Measurements from ENCODE around the gene ANO4. TPM values are rescaled to one million over a fixed set of nuclear protein-coding genes. Genes with fewer than 3 reads are reported as not detected.
"Not testable (repeated sequence)": the region's sequence is repeated elsewhere in the genome, so short reads cannot be mapped to it uniquely, and the experiment has no call there.

The ANO4 gene
- total RNA-seq, 3 donors from 2014 or later (not counting 1 experiment from before 2014, with no cell fraction given): not detected

DNA sequence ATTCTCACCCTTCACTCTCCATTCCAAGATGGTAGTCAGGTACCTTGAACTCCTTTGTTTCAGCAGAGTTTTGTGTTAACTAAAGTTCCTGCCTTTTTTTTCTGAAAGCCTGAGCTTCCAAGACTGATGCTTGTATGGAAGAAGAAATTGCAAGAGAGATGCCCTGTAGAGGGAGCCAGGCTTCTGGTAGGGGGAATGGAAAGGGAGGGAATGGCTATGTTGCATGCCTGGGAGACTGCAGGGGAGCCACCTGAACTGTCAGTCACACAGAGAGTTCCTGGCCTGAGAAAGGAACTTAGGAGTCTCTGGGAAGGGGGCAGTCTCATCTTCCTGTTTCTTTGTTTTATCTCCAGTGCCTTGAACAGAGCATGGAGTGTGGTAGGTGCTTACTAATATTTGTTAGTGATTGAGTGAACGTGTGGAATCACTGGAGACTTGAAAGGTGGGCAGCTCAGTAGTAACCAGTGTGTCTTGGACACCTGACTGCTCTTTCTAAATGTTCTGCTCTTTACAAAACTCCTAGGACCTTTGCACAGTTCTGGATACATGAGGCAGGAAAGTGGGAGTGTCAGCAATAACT is 132.2 kb downstream of the ANO4 start:
- H3K4me1 Mint-ChIP-seq: no peaks in the 10 kb centered on the region
- TF ChIP-seq, protein P1, sequence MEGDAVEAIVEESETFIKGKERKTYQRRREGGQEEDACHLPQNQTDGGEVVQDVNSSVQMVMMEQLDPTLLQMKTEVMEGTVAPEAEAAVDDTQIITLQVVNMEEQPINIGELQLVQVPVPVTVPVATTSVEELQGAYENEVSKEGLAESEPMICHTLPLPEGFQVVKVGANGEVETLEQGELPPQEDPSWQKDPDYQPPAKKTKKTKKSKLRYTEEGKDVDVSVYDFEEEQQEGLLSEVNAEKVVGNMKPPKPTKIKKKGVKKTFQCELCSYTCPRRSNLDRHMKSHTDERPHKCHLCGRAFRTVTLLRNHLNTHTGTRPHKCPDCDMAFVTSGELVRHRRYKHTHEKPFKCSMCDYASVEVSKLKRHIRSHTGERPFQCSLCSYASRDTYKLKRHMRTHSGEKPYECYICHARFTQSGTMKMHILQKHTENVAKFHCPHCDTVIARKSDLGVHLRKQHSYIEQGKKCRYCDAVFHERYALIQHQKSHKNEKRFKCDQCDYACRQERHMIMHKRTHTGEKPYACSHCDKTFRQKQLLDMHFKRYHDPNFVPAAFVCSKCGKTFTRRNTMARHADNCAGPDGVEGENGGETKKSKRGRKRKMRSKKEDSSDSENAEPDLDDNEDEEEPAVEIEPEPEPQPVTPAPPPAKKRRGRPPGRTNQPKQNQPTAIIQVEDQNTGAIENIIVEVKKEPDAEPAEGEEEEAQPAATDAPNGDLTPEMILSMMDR (IDR thresholded peaks at IDR 0.05): no peak
- Histone ChIP-seq H3K9me3 (ENCODE audit: control insufficient read depth, insufficient read depth, low read length) (no peaks in the 10 kb centered on the region), H3K27me3 (ENCODE audit: control insufficient read depth, insufficient read depth, low read length) (no peaks in the 10 kb centered on the region), H3K4me1 (ENCODE audit: control insufficient read depth, insufficient read depth, low read length) (no peaks in the 10 kb centered on the region), H3K36me3 (ENCODE audit: control insufficient read depth, insufficient read depth, low read length) (no peaks in the 10 kb centered on the region), H3K27ac (ENCODE audit: low read length) (no peak overlapping the region), H3K4me3 (ENCODE audit: low read length) (no peak overlapping the region)
- ATAC-seq: no peak
- no peaks in the 10 kb centered on the region for H3K27me3 Mint-ChIP-seq (ENCODE audit: low read depth in 2 of 2)
- 11% methylated on average over 1 of the region's 1 CpG for WGBS (ENCODE audit: insufficient coverage)
- no peak overlapping the region for H3K4me3 Mint-ChIP-seq
- no peaks in the 10 kb centered on the region for H3K36me3 Mint-ChIP-seq
- DNase-seq: no peak
- intact Hi-C loops (cut with micrococcal nuclease): no loop called here
- H3K27ac Mint-ChIP-seq: no peak overlapping the region
- peaks cover 5 to 10% of the 10 kb centered on the region in 2 donors for H3K9me3 Mint-ChIP-seq

DNA sequence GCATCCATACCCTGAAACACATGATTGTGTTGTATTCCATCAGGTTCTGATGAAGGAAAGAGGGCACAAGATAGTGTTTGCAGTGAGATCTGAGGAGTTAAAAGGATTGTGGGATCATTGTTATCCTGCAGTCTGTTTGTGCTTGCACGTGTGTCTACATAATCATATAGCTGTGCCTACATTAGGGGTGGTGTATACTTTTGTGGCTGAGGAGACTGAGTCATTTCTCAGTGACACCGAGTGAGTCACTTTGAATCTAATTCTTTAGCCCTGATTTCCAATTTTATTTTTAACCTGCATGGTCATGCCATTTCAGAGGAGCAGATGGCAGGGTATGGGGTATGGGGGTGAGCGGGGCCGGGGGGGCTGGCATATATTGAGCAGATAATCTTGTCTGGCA is 133.2 kb downstream of the ANO4 start:
- no peak overlapping the region for H3K4me3 ChIP-seq (ENCODE audit: low read length)
- ATAC-seq (no peak), DNase-seq (no peak)
- H3K36me3 ChIP-seq (ENCODE audit: control insufficient read depth, insufficient read depth, low read length): no peaks in the 10 kb centered on the region
- Mint-ChIP-seq H3K36me3 (no peaks in the 10 kb centered on the region), H3K9me3 (peaks cover 5 to 9% of the 10 kb centered on the region in 2 donors), H3K4me3 (no peak overlapping the region), H3K27me3 (ENCODE audit: low read depth in 2 of 2) (no peaks in the 10 kb centered on the region), H3K27ac (no peak overlapping the region), H3K4me1 (no peaks in the 10 kb centered on the region)
- intact Hi-C loops (cut with micrococcal nuclease): no loop called here
- no peak overlapping the region for H3K27ac ChIP-seq (ENCODE audit: low read length)
- no peaks in the 10 kb centered on the region for H3K27me3 ChIP-seq (ENCODE audit: control insufficient read depth, insufficient read depth, low read length)
- 67% methylated on average over 1 of the region's 4 CpGs for WGBS (ENCODE audit: insufficient coverage)
- TF ChIP-seq, protein P1 (IDR thresholded peaks at IDR 0.05): no peak
- no peaks in the 10 kb centered on the region for H3K4me1 ChIP-seq (ENCODE audit: control insufficient read depth, insufficient read depth, low read length)
- no peaks in the 10 kb centered on the region for H3K9me3 ChIP-seq (ENCODE audit: control insufficient read depth, insufficient read depth, low read length)

DNA sequence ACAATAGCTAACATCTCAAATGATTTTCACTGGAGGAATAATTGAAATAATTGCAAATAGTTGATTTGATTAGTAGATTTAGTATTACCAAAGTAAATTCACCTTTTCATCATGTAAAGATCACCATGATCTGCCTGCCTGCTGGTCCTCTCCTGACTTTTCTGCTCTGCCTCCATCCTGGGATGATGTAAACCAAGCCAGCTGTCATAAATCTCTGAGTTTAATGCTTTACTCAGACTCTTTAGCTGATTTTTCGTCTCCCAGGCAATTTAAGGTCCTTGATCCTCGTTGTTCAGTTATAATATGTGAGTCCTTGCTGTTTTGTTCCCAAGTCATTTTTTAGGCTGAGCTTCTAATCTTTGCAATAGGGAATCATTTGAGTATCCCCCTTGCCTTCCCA is 138.0 kb downstream of the ANO4 start:
- WGBS (ENCODE audit: insufficient coverage): 65% methylated on average over 2 of the region's 2 CpGs
- H3K4me1 Mint-ChIP-seq: no peaks in the 10 kb centered on the region
- Histone ChIP-seq H3K4me3 (ENCODE audit: low read length) (no peak overlapping the region), H3K27me3 (ENCODE audit: control insufficient read depth, insufficient read depth, low read length) (no peaks in the 10 kb centered on the region), H3K27ac (ENCODE audit: low read length) (no peak overlapping the region), H3K36me3 (ENCODE audit: control insufficient read depth, insufficient read depth, low read length) (no peaks in the 10 kb centered on the region), H3K9me3 (ENCODE audit: control insufficient read depth, insufficient read depth, low read length) (no peaks in the 10 kb centered on the region), H3K4me1 (ENCODE audit: control insufficient read depth, insufficient read depth, low read length) (no peaks in the 10 kb centered on the region)
- no peaks in the 10 kb centered on the region for H3K27me3 Mint-ChIP-seq (ENCODE audit: low read depth in 2 of 2)
- TF ChIP-seq, protein P1 (IDR thresholded peaks at IDR 0.05): no peak
- intact Hi-C loops (cut with micrococcal nuclease): no loop called here
- H3K9me3 Mint-ChIP-seq: peaks cover 8 to 10% of the 10 kb centered on the region in 2 donors
- no peaks in the 10 kb centered on the region for H3K36me3 Mint-ChIP-seq
- H3K27ac Mint-ChIP-seq: no peak overlapping the region
- no peak overlapping the region for H3K4me3 Mint-ChIP-seq
- ATAC-seq (no peak), DNase-seq (no peak)

DNA sequence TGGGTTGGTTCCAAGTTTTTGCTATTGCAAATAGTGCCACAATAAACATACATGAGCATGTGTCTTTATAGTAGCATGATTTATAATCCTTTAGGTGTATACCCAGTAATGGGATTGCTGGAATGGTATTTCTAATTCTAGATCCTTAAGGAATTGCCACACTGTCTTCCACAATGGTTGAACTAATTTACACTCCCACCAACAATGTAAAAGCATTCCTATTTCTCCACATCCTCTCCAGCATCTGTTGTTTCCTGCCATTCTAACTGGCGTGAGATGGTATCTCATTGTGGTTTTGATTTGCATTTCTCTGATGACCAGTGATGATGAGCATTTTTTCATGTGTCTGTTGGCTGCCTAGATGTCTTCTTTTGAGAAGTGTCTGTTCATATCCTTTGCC is 139.0 kb downstream of the ANO4 start:
- ATAC-seq; H3K36me3 ChIP-seq (ENCODE audit: control insufficient read depth, insufficient read depth, low read length); H3K4me3 ChIP-seq (ENCODE audit: low read length); H3K27me3 Mint-ChIP-seq (ENCODE audit: low read depth in 2 of 2); intact Hi-C loops (cut with micrococcal nuclease); DNase-seq; H3K27ac Mint-ChIP-seq; H3K4me1 ChIP-seq (ENCODE audit: control insufficient read depth, insufficient read depth, low read length); H3K27ac ChIP-seq (ENCODE audit: low read length); H3K36me3 Mint-ChIP-seq; H3K27me3 ChIP-seq (ENCODE audit: control insufficient read depth, insufficient read depth, low read length); H3K4me1 Mint-ChIP-seq; H3K9me3 ChIP-seq (ENCODE audit: control insufficient read depth, insufficient read depth, low read length); H3K4me3 Mint-ChIP-seq: not testable (repeated sequence)
- no CpG with 5 or more reads among the region's 1 CpG for WGBS (ENCODE audit: insufficient coverage)
- peaks cover 8 to 15% of the 10 kb centered on the region in 2 donors for H3K9me3 Mint-ChIP-seq

Data from natural killer cell (primary cell).